NB4 (cell line): Measurements from ENCODE around the gene HLA-C.

Experiments
- POLR2A ChIP-seq: IDR thresholded peaks from 2 replicates; pipeline ENCODE4 v1.6.1; 2011; ENCODE audit warnings: mild to moderate bottlenecking; ENCODE audit not compliant: insufficient read length; ENCODE audit errors: extremely low read depth
- TF ChIP-seq, protein P1 (sequence below): IDR thresholded peaks from one replicate; pipeline ENCODE4 v1.5.1; 2012; ENCODE audit warnings: low read depth, low read length

DNA sequence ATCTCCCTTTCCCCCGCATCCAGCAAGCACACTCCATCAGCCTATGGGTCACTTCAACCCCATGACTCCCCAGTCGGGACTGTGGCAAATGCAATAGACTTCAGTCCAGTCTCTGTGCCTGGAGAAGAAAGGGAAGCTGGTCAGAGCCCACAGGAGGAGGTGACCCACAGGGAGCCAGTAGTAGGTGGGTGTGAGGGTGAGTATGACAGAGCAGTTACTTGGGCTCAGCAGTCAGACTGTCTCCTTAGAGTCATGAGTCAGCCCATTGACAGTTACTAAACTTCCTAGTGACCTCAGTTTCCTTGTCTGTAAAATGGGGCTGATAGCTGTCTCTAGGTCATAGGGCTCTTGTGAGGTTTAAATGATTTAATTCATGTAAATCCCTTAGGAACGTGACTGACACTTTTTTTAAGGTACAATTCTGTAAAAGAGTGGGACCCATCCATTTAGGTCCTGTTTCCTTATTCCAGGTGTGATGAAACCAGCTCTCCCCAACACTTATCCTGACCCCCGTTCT is 33.9 kb upstream of the HLA-C start:
- TF ChIP-seq, protein P1, sequence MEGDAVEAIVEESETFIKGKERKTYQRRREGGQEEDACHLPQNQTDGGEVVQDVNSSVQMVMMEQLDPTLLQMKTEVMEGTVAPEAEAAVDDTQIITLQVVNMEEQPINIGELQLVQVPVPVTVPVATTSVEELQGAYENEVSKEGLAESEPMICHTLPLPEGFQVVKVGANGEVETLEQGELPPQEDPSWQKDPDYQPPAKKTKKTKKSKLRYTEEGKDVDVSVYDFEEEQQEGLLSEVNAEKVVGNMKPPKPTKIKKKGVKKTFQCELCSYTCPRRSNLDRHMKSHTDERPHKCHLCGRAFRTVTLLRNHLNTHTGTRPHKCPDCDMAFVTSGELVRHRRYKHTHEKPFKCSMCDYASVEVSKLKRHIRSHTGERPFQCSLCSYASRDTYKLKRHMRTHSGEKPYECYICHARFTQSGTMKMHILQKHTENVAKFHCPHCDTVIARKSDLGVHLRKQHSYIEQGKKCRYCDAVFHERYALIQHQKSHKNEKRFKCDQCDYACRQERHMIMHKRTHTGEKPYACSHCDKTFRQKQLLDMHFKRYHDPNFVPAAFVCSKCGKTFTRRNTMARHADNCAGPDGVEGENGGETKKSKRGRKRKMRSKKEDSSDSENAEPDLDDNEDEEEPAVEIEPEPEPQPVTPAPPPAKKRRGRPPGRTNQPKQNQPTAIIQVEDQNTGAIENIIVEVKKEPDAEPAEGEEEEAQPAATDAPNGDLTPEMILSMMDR, result no peak
- no peak for TF ChIP-seq POLR2A
